ENCODE results near the gene C15orf62. TPM values are rescaled to one million over a fixed set of nuclear protein-coding genes. Genes with fewer than 3 reads are reported as not detected.

C15orf62 gene
- polyA plus RNA-seq, 1 donor from 2014 or later, result not detected

DNA sequence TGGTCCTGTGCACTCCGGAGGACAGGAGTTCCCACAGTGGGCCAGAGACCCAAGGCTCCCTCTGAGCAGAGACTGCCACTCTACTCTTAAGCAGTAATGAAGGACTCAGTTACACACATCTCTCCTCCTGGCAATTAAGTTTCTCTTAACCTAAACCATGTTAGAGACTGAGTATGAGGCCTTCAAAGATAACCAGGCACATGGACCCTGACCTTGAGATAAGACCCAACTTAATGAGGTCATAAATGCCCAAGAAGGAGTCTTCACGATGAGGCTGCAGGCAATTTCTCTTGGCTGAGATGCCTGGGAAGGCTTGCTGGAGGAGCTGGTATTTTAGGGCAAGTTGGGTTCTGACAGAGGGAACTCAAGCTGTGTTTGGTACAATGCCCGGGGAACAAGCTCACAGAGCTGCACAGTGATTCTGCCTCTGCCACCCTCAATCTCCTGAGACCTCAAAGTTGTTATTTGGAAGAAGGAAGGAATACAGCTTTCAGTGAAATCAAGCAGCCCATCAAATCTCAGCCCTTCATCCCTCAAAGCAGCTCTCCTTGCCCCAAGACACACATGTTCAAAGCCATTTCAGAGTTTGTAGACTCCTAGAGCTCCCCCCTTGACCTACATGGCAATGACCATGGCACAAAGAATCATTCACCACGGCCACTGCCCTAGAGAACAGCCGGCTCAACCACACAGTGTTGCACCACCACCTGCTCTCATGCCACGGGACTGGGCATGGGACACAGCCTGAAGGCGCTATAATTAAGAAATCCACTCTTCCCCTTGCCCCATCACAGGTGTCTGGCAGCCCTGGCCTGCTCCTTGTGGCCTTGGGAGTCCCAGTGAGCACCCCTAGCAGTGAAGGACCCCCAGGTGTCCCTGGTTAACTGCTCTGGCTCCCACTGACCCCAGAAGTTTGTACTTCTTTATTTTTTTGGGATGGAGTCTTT, 21.8 kb upstream of the C15orf62 start:
- Histone ChIP-seq H2AFZ (ENCODE audit: low read depth, low read length) (no peak overlapping the region), H3K9me3 (ENCODE audit: low read length) (no peaks in the 10 kb centered on the region), H3K9ac (ENCODE audit: low read length) (no peak overlapping the region), H3K4me3 (ENCODE audit: low read length) (no peak overlapping the region), H3K79me2 (replicated peaks; ENCODE audit: insufficient read depth, low read length) (peaks cover 4% of the 10 kb centered on the region), H3K9me2 (ENCODE audit: insufficient read depth, low read length) (no peaks in the 10 kb centered on the region), H3K27me3 (ENCODE audit: insufficient read depth, low read depth, low read length) (no peaks in the 10 kb centered on the region), H3K4me2 (ENCODE audit: low read length) (no peak overlapping the region), H3F3A (ENCODE audit: insufficient read depth, low read length, poor library complexity, severe bottlenecking) (no peaks in the 10 kb centered on the region), H4K20me1 (ENCODE audit: insufficient read depth) (no peaks in the 10 kb centered on the region), H3K27ac (ENCODE audit: low read length) (no peak overlapping the region), H3K36me3 (ENCODE audit: insufficient read depth, low read length) (no peaks in the 10 kb centered on the region)
- TF ChIP-seq EP300 (conservative IDR thresholded peaks at IDR 0.05; ENCODE audit: poor library complexity, severe bottlenecking), result no peak
- TF ChIP-seq, protein P1, sequence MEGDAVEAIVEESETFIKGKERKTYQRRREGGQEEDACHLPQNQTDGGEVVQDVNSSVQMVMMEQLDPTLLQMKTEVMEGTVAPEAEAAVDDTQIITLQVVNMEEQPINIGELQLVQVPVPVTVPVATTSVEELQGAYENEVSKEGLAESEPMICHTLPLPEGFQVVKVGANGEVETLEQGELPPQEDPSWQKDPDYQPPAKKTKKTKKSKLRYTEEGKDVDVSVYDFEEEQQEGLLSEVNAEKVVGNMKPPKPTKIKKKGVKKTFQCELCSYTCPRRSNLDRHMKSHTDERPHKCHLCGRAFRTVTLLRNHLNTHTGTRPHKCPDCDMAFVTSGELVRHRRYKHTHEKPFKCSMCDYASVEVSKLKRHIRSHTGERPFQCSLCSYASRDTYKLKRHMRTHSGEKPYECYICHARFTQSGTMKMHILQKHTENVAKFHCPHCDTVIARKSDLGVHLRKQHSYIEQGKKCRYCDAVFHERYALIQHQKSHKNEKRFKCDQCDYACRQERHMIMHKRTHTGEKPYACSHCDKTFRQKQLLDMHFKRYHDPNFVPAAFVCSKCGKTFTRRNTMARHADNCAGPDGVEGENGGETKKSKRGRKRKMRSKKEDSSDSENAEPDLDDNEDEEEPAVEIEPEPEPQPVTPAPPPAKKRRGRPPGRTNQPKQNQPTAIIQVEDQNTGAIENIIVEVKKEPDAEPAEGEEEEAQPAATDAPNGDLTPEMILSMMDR (IDR thresholded peaks at IDR 0.05; ENCODE audit: poor library complexity, severe bottlenecking), result no peak
- no peak for TF ChIP-seq POLR2AphosphoS5 (IDR thresholded peaks at IDR 0.05)
- no peak for TF ChIP-seq TAF1 (IDR thresholded peaks at IDR 0.05; ENCODE audit: low read depth)
- TF ChIP-seq RAD21 (conservative IDR thresholded peaks at IDR 0.05), result no peak
- no peak for TF ChIP-seq MXI1 (conservative IDR thresholded peaks at IDR 0.05; ENCODE audit: poor library complexity, severe bottlenecking)
- no peak for TF ChIP-seq SMC3 (conservative IDR thresholded peaks at IDR 0.05; ENCODE audit: poor library complexity)
- no peak for TF ChIP-seq EZH2 (IDR thresholded peaks at IDR 0.05; ENCODE audit: borderline replicate concordance, insufficient read depth, low read length, poor library complexity, severe bottlenecking)
- TF ChIP-seq, protein P2, sequence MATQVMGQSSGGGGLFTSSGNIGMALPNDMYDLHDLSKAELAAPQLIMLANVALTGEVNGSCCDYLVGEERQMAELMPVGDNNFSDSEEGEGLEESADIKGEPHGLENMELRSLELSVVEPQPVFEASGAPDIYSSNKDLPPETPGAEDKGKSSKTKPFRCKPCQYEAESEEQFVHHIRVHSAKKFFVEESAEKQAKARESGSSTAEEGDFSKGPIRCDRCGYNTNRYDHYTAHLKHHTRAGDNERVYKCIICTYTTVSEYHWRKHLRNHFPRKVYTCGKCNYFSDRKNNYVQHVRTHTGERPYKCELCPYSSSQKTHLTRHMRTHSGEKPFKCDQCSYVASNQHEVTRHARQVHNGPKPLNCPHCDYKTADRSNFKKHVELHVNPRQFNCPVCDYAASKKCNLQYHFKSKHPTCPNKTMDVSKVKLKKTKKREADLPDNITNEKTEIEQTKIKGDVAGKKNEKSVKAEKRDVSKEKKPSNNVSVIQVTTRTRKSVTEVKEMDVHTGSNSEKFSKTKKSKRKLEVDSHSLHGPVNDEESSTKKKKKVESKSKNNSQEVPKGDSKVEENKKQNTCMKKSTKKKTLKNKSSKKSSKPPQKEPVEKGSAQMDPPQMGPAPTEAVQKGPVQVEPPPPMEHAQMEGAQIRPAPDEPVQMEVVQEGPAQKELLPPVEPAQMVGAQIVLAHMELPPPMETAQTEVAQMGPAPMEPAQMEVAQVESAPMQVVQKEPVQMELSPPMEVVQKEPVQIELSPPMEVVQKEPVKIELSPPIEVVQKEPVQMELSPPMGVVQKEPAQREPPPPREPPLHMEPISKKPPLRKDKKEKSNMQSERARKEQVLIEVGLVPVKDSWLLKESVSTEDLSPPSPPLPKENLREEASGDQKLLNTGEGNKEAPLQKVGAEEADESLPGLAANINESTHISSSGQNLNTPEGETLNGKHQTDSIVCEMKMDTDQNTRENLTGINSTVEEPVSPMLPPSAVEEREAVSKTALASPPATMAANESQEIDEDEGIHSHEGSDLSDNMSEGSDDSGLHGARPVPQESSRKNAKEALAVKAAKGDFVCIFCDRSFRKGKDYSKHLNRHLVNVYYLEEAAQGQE (IDR thresholded peaks at IDR 0.05; ENCODE audit: borderline replicate concordance), result no peak

DNA sequence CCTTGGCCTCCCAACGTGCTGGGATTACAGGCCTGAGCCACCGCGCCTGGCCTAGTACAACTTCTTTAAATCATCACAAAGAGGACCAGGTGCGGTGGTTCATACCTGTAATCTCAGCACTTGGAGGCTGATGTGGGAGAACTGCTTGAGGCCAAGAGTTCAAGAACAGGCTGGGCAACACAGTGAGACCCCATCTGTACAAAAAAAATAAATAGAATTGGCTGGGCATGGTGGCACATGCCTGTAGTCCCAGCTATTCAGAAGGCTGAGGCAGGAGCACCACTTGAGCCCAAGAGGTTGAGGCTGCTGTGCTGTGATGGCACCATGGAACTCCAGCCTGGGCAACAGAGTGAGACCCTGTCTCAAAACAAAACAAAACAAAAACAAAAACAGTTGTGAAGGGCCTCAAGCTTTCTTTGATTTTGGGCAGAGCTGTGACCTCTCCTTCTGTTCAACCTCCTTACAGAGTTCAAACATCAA, 20.6 kb upstream of the C15orf62 start:
- no peaks in the 10 kb centered on the region for H4K20me1 ChIP-seq (ENCODE audit: insufficient read depth)
- no peaks in the 10 kb centered on the region for H3K9me2 ChIP-seq (ENCODE audit: insufficient read depth, low read length)
- TF ChIP-seq, protein P1 (IDR thresholded peaks at IDR 0.05; ENCODE audit: poor library complexity, severe bottlenecking), result no peak
- TF ChIP-seq EZH2 (IDR thresholded peaks at IDR 0.05; ENCODE audit: borderline replicate concordance, insufficient read depth, low read length, poor library complexity, severe bottlenecking) (no peak), TAF1 (IDR thresholded peaks at IDR 0.05; ENCODE audit: low read depth) (no peak), SMC3 (conservative IDR thresholded peaks at IDR 0.05; ENCODE audit: poor library complexity) (no peak), POLR2AphosphoS5 (IDR thresholded peaks at IDR 0.05) (no peak), EP300 (conservative IDR thresholded peaks at IDR 0.05; ENCODE audit: poor library complexity, severe bottlenecking) (no peak), MXI1 (conservative IDR thresholded peaks at IDR 0.05; ENCODE audit: poor library complexity, severe bottlenecking) (no peak), RAD21 (conservative IDR thresholded peaks at IDR 0.05) (no peak)
- TF ChIP-seq, protein P2 (IDR thresholded peaks at IDR 0.05; ENCODE audit: borderline replicate concordance), result no peak
- H3F3A ChIP-seq (ENCODE audit: insufficient read depth, low read length, poor library complexity, severe bottlenecking), result no peaks in the 10 kb centered on the region
- H3K27ac ChIP-seq (ENCODE audit: low read length), result no peak overlapping the region
- H3K4me2 ChIP-seq (ENCODE audit: low read length), result no peak overlapping the region
- peaks cover 9% of the 10 kb centered on the region for H3K79me2 ChIP-seq (replicated peaks; ENCODE audit: insufficient read depth, low read length)
- no peak overlapping the region for H3K4me3 ChIP-seq (ENCODE audit: low read length)
- H3K9me3 ChIP-seq (ENCODE audit: low read length), result no peaks in the 10 kb centered on the region
- H2AFZ ChIP-seq (ENCODE audit: low read depth, low read length), result no peak overlapping the region
- H3K27me3 ChIP-seq (ENCODE audit: insufficient read depth, low read depth, low read length), result no peaks in the 10 kb centered on the region
- no peaks in the 10 kb centered on the region for H3K36me3 ChIP-seq (ENCODE audit: insufficient read depth, low read length)
- no peak overlapping the region for H3K9ac ChIP-seq (ENCODE audit: low read length)

All from neural cell (in vitro differentiated cells).